HL-60 (cell line): ENCODE results near the gene TTLL11.

ENCODE experiments used
- CTCF ChIP-seq: IDR thresholded peaks from one replicate; pipeline ENCODE4 v1.5.1; 2011; ENCODE audit warnings: low read length, control low read depth, inconsistent platforms; ENCODE audit not compliant: insufficient read depth
- GABPA ChIP-seq: IDR thresholded peaks from 2 replicates; pipeline ENCODE4 v1.6.1; 2012; ENCODE audit warnings: low read depth
- POLR2AphosphoS5 ChIP-seq: IDR thresholded peaks from 2 replicates; pipeline ENCODE4 v1.6.1; 2012; ENCODE audit warnings: low read depth
- REST ChIP-seq: IDR thresholded peaks from 2 replicates; pipeline ENCODE4 v1.6.1; 2012; ENCODE audit warnings: low read depth; ENCODE audit not compliant: insufficient replicate concordance

- no peak for TF ChIP-seq REST
- no peak for TF ChIP-seq CTCF
- TF ChIP-seq GABPA = no peak
- no peak for TF ChIP-seq POLR2AphosphoS5
These were observed 229.2 kb downstream of the TTLL11 start for GRCh38 chr9:121863955-121864354.
